Panc1 (cell line): Measurements from ENCODE around the gene LINGO1. TPM values are rescaled to one million over a fixed set of nuclear protein-coding genes. Genes with fewer than 3 reads are reported as not detected.

Source experiments
- ATAC-seq: fragments of 200-7000 bp; cut with Tn5 transposase; 2 replicates; pipeline ENCODE4 v1.9.1; 2020; ENCODE audit warnings: mild to moderate bottlenecking, moderate library complexity
- BruUV-seq: library from RNA; stranded (reverse); fragments of 400-500 nt; replicated peaks from 2 replicates; lab custom pipeline; 2021; lab: Mats Ljungman, UMichigan
- CTCF ChIA-PET: fragments of 300-600 bp; sonication (Branson Sonifier 250); formaldehyde crosslinking; loops from one replicate; lab custom pipeline; 2022; ENCODE audit warnings: antibody characterized with exemption; lab: Charles Lee
- POLR2A ChIA-PET: fragments of 300-600 bp; sonication (Branson Sonifier 250); formaldehyde crosslinking; loops from one replicate; lab custom pipeline; 2022; ENCODE audit warnings: antibody characterized with exemption; lab: Charles Lee
- DNase-seq: peaks from one replicate; pipeline ENCODE4 v3.0.0-alpha.2; 2010; ENCODE audit warnings: low read depth, low spot score
- H3K27ac ChIP-seq: 2 replicates; pipeline ENCODE4 v1.5.1; 2011; ENCODE audit warnings: mild to moderate bottlenecking, low read length, inconsistent platforms
- H3K27me3 ChIP-seq: fragments of 200-500 bp; sonication (Bioruptor generic); 2 replicates; pipeline ENCODE4 v1.6.0; 2014; ENCODE audit warnings: low read length, inconsistent platforms; ENCODE audit not compliant: control insufficient read depth, insufficient read depth
- H3K36me3 ChIP-seq: fragments of 200-500 bp; sonication (Bioruptor generic); 2 replicates; pipeline ENCODE4 v1.5.1; 2014; ENCODE audit warnings: inconsistent platforms, mild to moderate bottlenecking, low read length, moderate library complexity; ENCODE audit not compliant: control insufficient read depth, insufficient read depth
- H3K4me1 ChIP-seq: 2 replicates; pipeline ENCODE4 v1.5.1; 2011; ENCODE audit warnings: inconsistent platforms, mild to moderate bottlenecking, low read length, moderate library complexity; ENCODE audit not compliant: control insufficient read depth, insufficient read depth
- H3K4me3 ChIP-seq, 2 experiments: 2 replicates each; pipeline ENCODE4 v1.5.1; 2011 to 2012; ENCODE audit warnings: low read depth in 2 of 2, low read length in 2 of 2, mild to moderate bottlenecking in 2 of 2, inconsistent platforms in 1 of 2, moderate library complexity in 1 of 2
- H3K9me3 ChIP-seq: fragments of 200-500 bp; sonication (Bioruptor generic); 2 replicates; pipeline ENCODE4 v1.5.1; 2014; ENCODE audit warnings: low read depth, mild to moderate bottlenecking, inconsistent platforms, low read length, moderate library complexity; ENCODE audit not compliant: control insufficient read depth, insufficient read depth
- CTCF ChIP-seq: fragments of 450-650 bp; IDR thresholded peaks from 2 replicates; pipeline ENCODE4 v1.5.1; 2017; ENCODE audit warnings: mild to moderate bottlenecking
- POLR2AphosphoS5 ChIP-seq: IDR thresholded peaks from 2 replicates; pipeline ENCODE4 v1.6.1; 2012; ENCODE audit warnings: mild to moderate bottlenecking, low read depth, low read length, moderate library complexity
- REST ChIP-seq, 2 experiments: IDR thresholded peaks; 2 replicates each; pipeline ENCODE4 v1.6.1; 2011 to 2012; ENCODE audit warnings: low read depth in 2 of 2, control low read depth in 1 of 2, low read length in 1 of 2, mild to moderate bottlenecking in 1 of 2, moderate library complexity in 1 of 2; ENCODE audit not compliant: insufficient read depth in 1 of 2
- SIN3A ChIP-seq: IDR thresholded peaks from 2 replicates; pipeline ENCODE4 v1.6.1; 2012; ENCODE audit warnings: low read depth, mild to moderate bottlenecking, low read length, moderate library complexity, borderline replicate concordance; ENCODE audit not compliant: insufficient read depth
- TCF7L2 ChIP-seq: IDR thresholded peaks from 2 replicates; pipeline ENCODE4 v1.6.1; 2011; ENCODE audit warnings: mild to moderate bottlenecking, low read depth, low read length, inconsistent platforms
- in situ Hi-C: cut with HindIII; loops from 2 replicates; pipeline ENCODE4 v1.10.0; 2016; ENCODE audit warnings: low sequenced_read_pairs, low pct_unique_long_range_greater_than_20kb
- intact Hi-C: fragments of 100-400 bp; cut with micrococcal nuclease; formaldehyde crosslinking; loops from one replicate; pipeline ENCODE4 v1.10.0; 2022; ENCODE audit not compliant: unreplicated experiment
- total RNA-seq: library from RNA; stranded (reverse); gene quantifications from one replicate; pipeline ENCODE4 v1.2.1, GENCODE V29; 2021; ENCODE audit not compliant: unreplicated experiment

LINGO1 gene
- total RNA-seq, 1 experiment from 2014 or later: 18.2 TPM

- H3K4me3 ChIP-seq: no peak overlapping the region
- peaks cover 7% of the 10 kb centered on the region for H3K4me1 ChIP-seq
- intact Hi-C loops (no loop called here), in situ Hi-C loops (no loop called here)
- ATAC-seq (no peak), DNase-seq (no peak)
- H3K27ac ChIP-seq: no peak overlapping the region
- CTCF ChIA-PET: no interaction called here
- no peak for TF ChIP-seq TCF7L2
- TF ChIP-seq SIN3A: no peak
- TF ChIP-seq POLR2AphosphoS5: no peak
- no peak for TF ChIP-seq CTCF
- TF ChIP-seq REST (IDR thresholded peaks at IDR 0.05; ENCODE audit: insufficient read depth in 1 of 2, low read depth in 2 of 2, low read length in 1 of 2): no peak
- no peaks in the 10 kb centered on the region for H3K9me3 ChIP-seq
- POLR2A ChIA-PET: no interaction called here
- no TSS peak for BruUV-seq
- H3K27me3 ChIP-seq: no peaks in the 10 kb centered on the region
- H3K36me3 ChIP-seq: no peaks in the 10 kb centered on the region
Measured at GRCh38 chr15:77584691-77585090, 48.0 kb downstream of the LINGO1 start.

- H3K4me3 ChIP-seq: no peak overlapping the region
- no peak for DNase-seq
- H3K4me1 ChIP-seq: peaks cover 7% of the 10 kb centered on the region
- no peaks in the 10 kb centered on the region for H3K36me3 ChIP-seq
- CTCF ChIA-PET: no interaction called here
- no peaks in the 10 kb centered on the region for H3K27me3 ChIP-seq
- in situ Hi-C loops: no loop called here
- BruUV-seq: no TSS peak
- peak; percentile 77; the same call in 1 of the 2 replicates for ATAC-seq
- no peak overlapping the region for H3K27ac ChIP-seq
- intact Hi-C loops: no loop called here
- no peak for TF ChIP-seq POLR2AphosphoS5
- no peak for TF ChIP-seq TCF7L2
- no peak for TF ChIP-seq REST (IDR thresholded peaks at IDR 0.05; ENCODE audit: insufficient read depth in 1 of 2, low read depth in 2 of 2, low read length in 1 of 2)
- no peak for TF ChIP-seq SIN3A
- no peak for TF ChIP-seq CTCF
- no peaks in the 10 kb centered on the region for H3K9me3 ChIP-seq
- POLR2A ChIA-PET: no interaction called here
Measured at GRCh38 chr15:77584201-77584600, 48.5 kb downstream of the LINGO1 start.
